Skin of body (tissue), 2 donors: ENCODE measurements around the gene CNNM2. TPM values are rescaled to one million over a fixed set of nuclear protein-coding genes. Genes with fewer than 3 reads are reported as not detected.

Source experiments
- DNase-seq: peaks from one replicate; lab custom pipeline; 2025; lab: John Stamatoyannopoulos, UW
- total RNA-seq: library from RNA; depleted of rRNA; stranded (reverse); fragments of >200 nt; gene quantifications from one replicate; pipeline ENCODE4 v1.2.3, GENCODE V29; 2014

CNNM2 gene
- total RNA-seq, result 5.4 TPM

DNA sequence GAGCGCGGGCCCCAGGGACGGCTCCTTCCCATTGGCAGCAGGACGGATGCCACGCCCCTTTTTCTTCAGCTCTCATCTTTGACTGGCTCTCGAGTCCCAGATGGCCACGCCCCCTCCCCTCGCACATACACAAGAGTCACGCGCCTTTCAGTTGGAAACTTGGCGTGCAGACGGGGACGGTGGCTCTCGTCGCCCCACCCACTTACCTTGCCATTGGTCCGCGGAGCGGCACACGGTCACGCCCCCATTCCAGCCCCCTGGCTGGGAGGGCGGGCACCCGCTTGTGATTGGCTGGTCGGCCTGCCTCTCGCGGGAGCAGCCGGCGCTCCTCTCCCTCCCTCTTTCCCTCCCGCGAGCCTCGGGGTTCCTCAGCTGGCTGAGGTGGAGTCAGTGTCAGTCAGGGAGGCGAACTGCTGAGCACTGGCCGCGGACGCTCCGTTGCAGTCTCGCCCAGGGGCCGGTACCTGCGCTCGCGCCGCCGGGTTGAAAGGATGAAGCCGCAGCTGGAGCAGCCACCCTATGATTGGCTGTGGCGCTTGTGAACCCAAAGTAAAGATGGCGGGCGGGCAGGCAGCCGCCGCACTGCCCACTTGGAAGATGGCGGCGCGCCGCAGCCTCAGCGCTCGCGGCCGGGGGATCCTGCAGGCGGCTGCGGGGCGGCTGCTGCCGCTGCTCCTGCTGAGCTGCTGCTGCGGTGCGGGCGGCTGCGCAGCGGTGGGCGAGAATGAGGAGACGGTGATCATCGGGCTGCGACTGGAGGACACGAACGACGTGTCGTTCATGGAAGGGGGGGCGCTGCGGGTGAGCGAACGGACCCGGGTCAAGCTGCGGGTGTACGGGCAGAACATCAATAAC, at the start of gene CNNM2:
Gene CNNM2, plus strand, starts transcription at position 333 of the 855 bp plus-strand sequence. Its CDS starts 187 bp downstream, at position 520.
- peak; percentile 99 for DNase-seq

DNA sequence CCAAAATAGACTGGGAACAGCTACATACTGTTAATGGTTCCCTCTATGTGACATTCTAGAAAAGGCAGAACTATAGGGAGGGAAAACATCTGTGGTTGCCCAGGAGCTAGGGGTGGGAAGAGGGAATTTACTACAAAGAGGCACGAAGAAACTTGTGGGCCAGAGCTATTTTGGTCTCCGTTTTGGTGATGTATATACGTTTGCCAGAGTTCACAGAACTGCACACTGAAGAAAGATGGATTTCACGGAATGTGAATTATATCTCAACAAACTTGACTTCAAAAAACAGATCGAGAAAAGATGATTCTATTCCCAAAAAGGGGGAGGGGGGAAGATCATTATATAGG, 49.2 kb upstream of the CNNM2 start:
- no peak for DNase-seq

DNA sequence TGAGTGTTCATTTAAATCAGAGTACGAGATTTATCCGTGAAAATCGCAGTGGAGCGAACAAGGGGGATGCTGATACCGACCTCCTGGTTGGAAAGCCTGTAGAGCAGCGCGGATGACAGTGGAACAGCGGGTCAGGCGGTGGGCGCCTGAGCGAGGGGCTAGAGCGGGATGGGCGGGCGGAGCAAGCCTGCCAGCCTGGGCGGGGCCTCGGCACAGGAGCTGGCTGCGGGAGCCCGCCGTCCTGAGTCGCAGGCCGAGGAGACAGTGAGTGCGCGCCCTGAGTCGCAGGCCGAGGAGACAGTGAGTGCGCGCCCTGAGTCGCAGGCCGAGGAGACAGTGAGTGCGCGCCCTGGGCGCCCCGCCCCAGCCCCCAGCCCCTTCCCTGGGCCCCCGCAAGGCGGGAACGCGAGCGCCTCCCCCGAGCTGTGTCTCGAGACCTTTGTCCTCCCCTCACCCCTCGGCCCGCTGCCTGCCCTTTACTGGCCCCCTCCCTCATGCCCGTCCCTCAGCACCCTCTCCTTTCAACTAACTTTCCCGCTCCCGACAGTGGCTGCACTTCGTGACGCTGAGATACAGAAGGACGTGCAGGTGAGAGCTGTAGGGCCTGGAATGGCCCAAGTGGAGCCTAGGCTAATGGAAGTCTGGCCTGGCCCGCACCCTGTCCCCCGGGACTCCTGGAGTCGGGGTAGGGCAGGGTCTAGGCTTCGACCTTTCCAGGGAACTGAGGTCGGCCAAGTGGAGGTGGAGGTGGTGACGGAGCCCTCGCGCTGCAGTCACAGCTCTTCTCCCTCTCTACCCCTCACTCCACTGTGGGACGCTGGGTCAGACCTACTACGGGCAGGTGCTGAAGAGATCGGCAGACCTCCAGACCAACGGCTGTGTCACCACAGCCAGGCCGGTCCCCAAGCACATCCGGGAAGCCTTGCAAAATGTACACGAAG, 48.6 kb upstream of the CNNM2 start, which contains the start of gene AS3MT:
Gene AS3MT, plus strand, starts transcription at position 213 of the 941 bp plus-strand sequence. Its CDS starts 123 bp downstream, at position 336.
- no peak for DNase-seq

- DNase-seq, result no peak
Measured at GRCh38 chr10:102870221-102870620, 47.9 kb upstream of the CNNM2 start.

GRCh38 chr10:102872163-102872562, 45.9 kb upstream of the CNNM2 start:
- DNase-seq, result no peak

DNA sequence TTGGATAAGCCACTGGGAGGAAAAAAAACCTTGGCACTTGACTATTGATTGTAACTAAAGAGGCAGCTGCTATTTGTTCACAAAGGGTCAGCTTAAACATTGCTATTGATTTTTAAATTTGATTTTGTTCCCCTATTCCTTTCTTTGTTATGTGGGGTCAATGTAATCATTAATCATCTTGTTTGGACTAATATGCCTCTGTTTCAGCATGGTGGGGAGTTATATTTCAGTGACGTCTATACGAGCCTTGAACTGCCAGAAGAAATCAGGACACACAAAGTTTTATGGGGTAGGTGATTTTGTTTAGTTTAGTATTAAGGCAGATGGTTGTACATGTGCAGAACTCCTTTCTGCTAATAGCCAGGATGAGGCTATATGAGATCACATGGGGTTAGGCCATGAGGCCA, 41.3 kb upstream of the CNNM2 start:
- no peak for DNase-seq

- DNase-seq, result no peak
Measured at GRCh38 chr10:102878629-102879028, 39.5 kb upstream of the CNNM2 start.

- DNase-seq, result no peak
Measured at GRCh38 chr10:102880256-102880655, 37.8 kb upstream of the CNNM2 start.

- no peak for DNase-seq
Measured at GRCh38 chr10:102888048-102888447, 30.0 kb upstream of the CNNM2 start.

GRCh38 chr10:102894466-102895213, 23.5 kb upstream of the CNNM2 start:
- DNase-seq, result no peak

DNA sequence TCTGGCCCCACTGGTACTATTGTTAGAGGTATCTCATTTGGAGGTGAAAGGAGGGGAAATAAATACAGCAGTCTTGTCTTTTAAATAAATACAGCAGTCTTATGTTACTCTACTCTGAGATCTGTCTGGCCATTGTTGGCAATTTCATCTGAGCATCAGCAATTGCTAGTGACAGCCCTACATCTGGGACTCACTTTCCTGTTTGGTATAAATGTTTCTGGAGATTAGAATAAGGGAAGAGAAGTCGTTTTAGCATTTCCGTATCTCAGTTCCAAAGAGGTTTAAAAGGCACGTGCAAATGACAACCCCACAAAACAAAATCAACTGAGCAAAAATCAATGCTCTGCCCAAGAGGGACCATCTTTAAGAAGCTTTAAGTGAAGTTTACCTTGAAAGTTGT, 18.1 kb upstream of the CNNM2 start:
- DNase-seq, result no peak

GRCh38 chr10:102904346-102904745, 13.7 kb upstream of the CNNM2 start:
- DNase-seq, result no peak

DNA sequence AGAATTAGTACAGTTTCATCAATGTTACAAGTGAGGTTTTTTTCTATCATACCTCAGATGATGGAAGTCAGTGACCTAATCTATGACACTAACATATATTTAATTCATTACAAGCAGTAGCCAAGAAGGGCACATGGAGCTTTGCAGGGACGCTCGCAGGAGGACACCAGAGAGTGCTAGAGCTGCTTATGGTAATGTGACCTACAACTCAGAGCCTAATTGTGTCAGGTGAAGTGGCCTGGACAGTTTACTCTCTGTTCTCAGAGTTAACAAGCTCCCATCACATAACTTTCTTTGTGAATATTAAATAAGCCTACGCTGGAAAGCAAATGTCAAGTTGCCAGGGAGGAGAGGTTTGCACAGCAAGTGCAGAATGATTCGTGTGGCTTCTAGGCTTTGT, 11.6 kb upstream of the CNNM2 start:
- no peak for DNase-seq

- no peak for DNase-seq
Measured at GRCh38 chr10:102914781-102915180, 3.3 kb upstream of the CNNM2 start.

- DNase-seq, result no peak
Measured at GRCh38 chr10:102916173-102916572, 1.9 kb upstream of the CNNM2 start.

- DNase-seq, result peak; percentile 69
Measured at GRCh38 chr10:102917314-102917961, 656 bp upstream of the CNNM2 start.

GRCh38 chr10:102918817-102919245, 737 bp downstream of the CNNM2 start:
- DNase-seq, result no peak

DNA sequence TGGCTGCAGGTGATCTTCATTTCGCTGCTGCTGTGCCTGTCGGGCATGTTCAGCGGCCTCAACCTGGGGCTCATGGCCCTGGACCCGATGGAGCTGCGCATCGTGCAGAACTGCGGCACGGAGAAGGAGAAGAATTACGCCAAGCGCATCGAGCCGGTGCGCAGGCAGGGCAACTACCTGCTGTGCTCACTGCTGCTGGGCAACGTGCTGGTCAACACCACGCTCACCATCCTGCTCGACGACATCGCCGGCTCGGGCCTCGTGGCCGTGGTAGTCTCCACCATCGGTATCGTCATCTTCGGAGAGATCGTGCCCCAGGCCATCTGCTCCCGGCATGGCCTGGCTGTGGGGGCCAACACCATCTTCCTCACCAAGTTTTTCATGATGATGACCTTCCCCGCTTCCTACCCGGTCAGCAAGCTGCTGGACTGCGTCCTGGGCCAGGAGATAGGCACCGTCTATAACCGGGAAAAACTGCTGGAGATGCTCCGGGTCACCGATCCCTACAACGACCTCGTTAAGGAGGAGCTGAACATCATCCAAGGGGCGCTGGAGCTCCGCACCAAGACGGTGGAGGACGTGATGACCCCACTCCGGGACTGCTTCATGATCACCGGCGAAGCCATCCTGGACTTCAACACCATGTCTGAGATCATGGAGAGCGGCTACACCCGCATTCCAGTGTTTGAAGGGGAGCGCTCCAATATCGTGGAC, 1.3 kb downstream of the CNNM2 start:
- no peak for DNase-seq

DNA sequence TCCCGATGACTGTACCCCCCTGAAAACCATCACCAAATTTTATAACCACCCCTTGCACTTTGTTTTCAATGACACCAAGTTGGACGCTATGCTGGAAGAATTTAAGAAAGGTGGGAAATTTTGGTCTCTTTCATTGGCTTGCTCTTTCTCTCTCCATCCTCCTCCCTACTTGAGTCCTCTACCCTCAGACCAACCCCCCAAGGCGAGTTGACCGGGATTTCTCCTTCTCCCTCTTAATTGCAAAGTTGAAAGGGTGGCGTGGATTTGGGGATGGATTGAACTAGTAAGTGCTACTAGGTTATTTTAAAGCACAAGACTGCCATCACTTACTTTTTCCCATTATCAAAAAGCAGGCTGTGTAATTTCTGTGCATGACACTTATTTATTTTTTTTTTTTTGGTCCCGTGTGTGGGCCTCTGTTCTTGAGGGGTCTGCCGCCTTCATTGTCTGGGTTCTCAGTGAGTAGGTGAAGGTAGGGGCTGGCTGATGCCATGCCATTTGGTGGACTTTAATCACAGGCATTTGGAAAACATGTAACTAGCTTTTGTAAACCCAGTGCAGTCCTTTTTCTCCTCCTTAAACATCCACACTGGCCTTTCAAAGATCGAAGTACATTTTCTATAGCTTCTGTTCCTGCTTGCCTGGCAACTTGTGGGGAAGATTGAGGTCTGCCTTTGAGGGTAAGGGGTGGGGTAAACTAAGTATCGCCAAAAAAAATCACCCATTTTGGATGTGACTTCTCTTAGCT, 2.1 kb downstream of the CNNM2 start:
- no peak for DNase-seq

- no peak for DNase-seq
Measured at GRCh38 chr10:102923601-102924000, 5.5 kb downstream of the CNNM2 start.
